Transverse colon (tissue), 4 donors: ENCODE data around the gene NPAS1.

Experiments
- EP300 ChIP-seq: sonication (generic); formaldehyde crosslinking; IDR thresholded peaks from one replicate; pipeline ENCODE4 v1.6.1; 2017; ENCODE audit warnings: antibody characterized with exemption, low read depth
- POLR2A ChIP-seq: fragments of 450-650 bp; IDR thresholded peaks from one replicate; pipeline ENCODE4 v1.6.1; 2016; ENCODE audit warnings: antibody characterized with exemption, mild to moderate bottlenecking, moderate library complexity
- POLR2AphosphoS5 ChIP-seq, 3 donors: sonication (generic); formaldehyde crosslinking; IDR thresholded peaks; one replicate each; pipeline ENCODE4 v1.6.1; 2016; ENCODE audit warnings: antibody characterized with exemption in 3 of 3
- TF ChIP-seq, protein P1 (sequence below), 5 experiments: fragments of 200-600 bp in 3 of 5; fragments of 450-650 bp in 2 of 5; sonication (generic) in 3 of 5; IDR thresholded peaks; 1 replicate in 2 of 5; 2 replicates in 3 of 5; pipeline ENCODE4 v1.5.1; 2016 to 2017; ENCODE audit warnings: antibody characterized with exemption in 5 of 5, inconsistent platforms in 3 of 5, mild to moderate bottlenecking in 2 of 5, moderate library complexity in 1 of 5

GRCh38 chr19:47058621-47059022, 39.0 kb downstream of the NPAS1 start:
- TF ChIP-seq POLR2AphosphoS5 (IDR thresholded peaks at IDR 0.05) (no peak), POLR2A (no peak), EP300 (no peak)
- TF ChIP-seq, protein P1, sequence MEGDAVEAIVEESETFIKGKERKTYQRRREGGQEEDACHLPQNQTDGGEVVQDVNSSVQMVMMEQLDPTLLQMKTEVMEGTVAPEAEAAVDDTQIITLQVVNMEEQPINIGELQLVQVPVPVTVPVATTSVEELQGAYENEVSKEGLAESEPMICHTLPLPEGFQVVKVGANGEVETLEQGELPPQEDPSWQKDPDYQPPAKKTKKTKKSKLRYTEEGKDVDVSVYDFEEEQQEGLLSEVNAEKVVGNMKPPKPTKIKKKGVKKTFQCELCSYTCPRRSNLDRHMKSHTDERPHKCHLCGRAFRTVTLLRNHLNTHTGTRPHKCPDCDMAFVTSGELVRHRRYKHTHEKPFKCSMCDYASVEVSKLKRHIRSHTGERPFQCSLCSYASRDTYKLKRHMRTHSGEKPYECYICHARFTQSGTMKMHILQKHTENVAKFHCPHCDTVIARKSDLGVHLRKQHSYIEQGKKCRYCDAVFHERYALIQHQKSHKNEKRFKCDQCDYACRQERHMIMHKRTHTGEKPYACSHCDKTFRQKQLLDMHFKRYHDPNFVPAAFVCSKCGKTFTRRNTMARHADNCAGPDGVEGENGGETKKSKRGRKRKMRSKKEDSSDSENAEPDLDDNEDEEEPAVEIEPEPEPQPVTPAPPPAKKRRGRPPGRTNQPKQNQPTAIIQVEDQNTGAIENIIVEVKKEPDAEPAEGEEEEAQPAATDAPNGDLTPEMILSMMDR (IDR thresholded peaks at IDR 0.05), result no peak
